HG03571 (cell line): ENCODE data around the gene PIP5K1C.
"Not testable (repeated sequence)": the region's sequence is repeated elsewhere in the genome, so short reads cannot be mapped to it uniquely, and the experiment has no call there.

ENCODE experiments used
- ATAC-seq: cut with Tn5 transposase; IDR thresholded peaks from one replicate; pipeline ENCODE4 v1.9.1; 2021; ENCODE audit not compliant: unreplicated experiment

PIP5K1C gene

GRCh38 chr19:3674784-3675543, 25.3 kb downstream of the PIP5K1C start:
- ATAC-seq, result no peak

DNA sequence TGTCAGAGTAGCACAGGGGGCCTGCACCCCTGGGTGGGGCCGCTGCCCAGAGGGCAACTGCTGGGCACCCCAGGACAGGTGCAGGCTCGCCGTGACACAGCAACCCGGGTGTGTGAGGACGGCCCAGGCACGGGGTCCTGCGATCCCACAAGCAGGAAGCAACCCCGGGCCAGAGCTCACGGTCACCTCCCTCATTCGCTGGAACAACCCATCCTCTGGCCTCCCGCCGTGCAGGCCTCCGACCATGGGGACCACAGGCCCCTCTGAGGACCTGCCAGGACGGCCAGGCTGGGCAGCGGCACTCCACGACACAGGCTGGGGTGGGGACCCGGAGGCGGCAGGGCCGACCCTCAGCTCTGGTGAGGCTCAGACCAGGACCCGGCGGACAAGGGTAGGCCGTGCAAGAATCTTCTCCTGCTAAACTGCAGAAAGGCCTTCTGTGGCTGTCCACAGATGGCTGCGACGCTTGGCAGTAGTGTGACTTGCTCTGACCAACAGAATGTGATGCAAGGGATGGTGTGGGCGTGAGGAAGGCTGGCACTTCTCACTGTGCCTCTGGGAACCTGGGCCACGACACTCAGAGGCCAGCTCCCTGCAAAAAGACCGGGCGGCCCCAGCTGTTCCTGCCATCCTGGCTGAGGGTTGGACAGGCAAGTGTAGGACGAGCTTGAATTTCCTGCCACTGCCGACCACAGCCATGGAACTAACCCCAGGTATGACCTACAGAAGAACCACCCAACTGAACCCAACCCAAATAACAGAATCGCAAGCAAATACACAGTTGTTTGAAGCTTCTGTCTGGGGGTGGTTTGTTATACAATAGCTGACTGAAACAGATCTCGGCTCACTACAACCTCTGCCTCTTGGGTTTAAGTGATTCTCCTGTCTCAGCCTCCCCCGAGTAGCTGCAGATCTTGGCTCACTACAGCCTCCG, 26.5 kb downstream of the PIP5K1C start:
- no peak for ATAC-seq

GRCh38 chr19:3672993-3673392, 27.3 kb downstream of the PIP5K1C start:
- no peak for ATAC-seq

- no peak for ATAC-seq
Measured at GRCh38 chr19:3672575-3672948, 27.7 kb downstream of the PIP5K1C start.

DNA sequence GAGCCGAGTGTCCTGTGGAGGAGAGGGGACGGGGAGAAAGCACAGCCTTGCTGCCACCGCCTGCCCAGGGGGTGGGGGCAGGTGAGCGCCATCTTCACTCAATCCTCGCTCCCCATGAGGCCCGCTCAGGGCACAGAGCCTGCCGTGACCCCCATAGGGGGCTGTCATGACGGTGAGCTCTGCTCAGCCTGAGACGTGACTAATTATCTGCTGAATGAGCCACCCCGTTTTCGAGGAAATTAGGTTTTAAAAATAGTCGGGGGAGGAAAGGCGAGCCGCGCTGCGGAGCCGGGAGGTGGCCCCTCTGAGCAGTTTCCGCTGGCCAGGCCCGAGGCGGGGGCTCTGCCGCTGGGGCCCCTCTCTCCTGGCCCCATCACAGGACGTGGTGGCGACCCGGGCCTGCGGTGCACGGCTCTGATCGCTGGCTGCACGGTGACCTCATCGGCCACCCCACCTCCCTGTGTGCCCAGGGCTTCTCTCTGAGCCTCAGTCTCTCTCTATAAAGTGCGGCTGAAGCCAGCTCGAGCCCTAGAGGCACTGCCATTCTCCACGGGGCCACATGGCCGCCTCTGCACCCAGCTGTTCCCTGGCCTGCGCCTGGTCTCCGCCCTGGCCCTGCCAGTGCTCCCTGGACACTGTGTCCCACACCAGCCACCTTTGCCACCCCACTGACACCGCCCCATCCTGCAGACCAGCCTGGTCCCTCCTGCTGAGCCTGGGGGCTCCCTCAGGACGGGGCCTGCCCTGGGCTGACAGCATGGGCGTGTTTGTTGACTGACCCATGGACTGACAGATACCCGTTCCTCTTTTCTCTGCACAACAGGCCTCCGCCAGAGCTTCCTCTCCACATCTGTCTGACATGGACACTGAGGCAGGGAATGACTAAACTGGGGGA, 28.3 kb downstream of the PIP5K1C start:
- no peak for ATAC-seq

DNA sequence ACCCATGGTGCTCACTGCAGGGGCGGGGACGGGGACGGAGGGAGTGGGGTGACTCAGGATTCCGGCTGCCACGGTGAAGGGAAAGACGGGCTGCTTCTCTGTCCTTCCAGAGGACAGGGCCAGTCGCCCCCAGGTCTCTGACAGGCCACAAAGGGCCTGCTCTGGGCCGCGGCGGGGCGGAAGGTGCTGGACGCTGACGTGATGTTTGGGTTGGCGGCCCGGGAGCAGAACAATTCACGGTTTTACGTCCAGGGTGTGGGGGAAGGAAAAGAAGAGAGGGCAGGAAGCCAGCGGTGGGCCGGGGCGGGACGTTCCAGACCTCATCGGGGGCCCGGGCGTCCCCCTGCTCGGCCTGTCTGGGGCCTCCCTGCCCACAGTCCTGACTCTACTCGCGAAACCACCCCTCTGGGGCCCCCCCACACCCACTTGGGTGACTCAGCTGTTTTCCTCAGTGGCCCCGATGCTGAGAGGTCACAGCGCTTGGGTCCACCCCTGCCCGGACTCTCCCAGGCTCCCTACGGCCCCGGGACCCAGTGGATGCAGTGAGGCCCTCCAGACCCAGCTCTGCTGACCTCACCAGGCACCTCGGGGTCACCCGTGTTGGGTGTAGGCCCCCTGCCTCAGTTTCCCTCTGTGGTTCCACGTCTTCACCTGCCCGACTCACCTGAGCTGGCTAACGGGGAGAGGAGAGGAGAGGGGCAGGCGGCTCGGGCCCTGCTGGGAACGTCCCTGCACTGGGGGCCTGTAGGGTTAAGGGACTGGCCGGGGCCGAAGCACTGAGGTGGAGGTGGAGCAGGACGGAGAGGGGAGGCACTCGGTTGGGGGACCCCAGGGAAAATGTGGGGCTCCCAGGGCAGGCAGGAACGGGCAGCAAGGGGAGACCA, 29.2 kb downstream of the PIP5K1C start:
- no peak for ATAC-seq

GRCh38 chr19:3669947-3670795, 30.1 kb downstream of the PIP5K1C start:
- no peak for ATAC-seq

DNA sequence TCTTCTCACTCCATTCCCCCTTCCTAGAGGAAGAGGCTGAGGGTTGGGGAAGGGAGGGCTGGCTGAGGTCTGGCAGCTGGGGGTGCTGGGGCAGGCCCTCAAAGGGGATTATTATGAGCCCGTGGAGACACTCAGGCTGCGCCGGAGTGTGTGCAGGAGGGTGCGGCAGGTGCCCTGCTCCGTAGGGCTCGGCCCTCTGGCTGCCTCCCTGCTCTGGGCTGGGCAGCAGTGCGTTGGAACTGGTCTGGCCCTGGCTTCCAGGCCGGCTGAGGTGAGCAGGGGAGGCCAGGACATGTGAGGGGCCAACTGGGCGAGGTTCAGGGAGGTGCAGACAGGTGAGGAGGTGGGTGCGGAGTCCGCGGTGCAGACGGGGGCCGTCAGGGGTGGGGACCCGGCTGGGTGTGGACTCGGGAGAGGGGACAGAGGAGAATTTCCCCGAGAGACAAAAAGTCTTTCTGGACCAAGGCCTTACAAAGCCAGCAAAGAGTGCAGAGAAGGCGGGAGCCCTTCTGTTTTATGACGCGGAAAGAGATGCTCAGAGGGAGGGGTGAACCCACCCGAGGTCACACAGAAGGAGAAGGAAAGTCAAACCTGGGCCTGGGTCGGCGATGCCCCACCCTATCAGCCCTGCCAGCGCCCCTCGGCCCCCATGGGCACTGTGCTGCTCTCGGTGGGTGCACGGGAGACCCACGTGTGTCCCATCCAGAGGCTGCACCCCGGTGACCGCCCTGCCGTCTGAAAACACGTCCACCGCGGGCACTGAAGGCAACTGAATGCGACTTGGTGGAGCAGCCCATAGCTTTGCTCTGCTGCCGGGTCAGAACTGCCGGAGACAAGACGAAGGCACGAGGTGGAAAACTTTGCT, 31.0 kb downstream of the PIP5K1C start:
- no peak for ATAC-seq

GRCh38 chr19:3668331-3669081, 31.8 kb downstream of the PIP5K1C start:
- ATAC-seq, result no peak

- ATAC-seq, result no peak
Measured at GRCh38 chr19:3667766-3668165, 32.5 kb downstream of the PIP5K1C start.

GRCh38 chr19:3667037-3667638, 33.1 kb downstream of the PIP5K1C start:
- ATAC-seq, result no peak

DNA sequence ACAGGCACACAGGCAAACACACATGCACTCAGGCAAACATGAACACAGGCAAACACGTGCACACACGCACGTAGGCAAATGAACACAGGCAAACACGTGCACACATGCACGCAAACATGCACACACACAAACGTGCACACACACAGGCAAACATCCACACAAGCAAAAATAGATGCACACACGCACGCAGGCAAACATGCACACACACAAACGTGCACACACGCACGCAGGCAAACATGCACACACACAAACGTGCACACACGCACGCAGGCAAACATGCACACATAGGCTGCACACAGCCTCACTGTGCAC, 33.8 kb downstream of the PIP5K1C start:
- ATAC-seq, result not testable (repeated sequence)

GRCh38 chr19:3665681-3666544, 34.4 kb downstream of the PIP5K1C start:
- peak; percentile 47 for ATAC-seq

- no peak for ATAC-seq
Measured at GRCh38 chr19:3664879-3665642, 35.2 kb downstream of the PIP5K1C start.

DNA sequence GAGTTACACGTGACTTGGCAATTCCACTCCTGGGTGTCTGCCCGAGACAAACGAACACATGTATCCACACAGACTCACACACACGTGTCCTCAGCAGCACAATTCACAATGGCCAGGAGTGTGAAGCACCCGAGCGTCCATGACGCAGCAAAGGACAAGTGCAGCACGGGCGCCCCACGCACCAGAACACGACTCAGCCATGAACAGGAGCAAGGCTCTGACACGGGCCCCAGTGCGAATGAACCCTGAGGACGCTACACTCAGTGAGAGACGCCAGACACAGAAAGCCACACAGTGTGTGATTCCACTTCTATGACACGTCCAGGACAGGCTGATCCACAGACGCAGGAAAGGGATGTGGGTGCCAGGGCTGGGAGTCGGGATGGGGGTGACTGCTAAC, 36.4 kb downstream of the PIP5K1C start:
- no peak for ATAC-seq
